Erythroblast (primary cell): ENCODE data around the gene ADAT3.
"Not testable (repeated sequence)": the region's sequence is repeated elsewhere in the genome, so short reads cannot be mapped to it uniquely, and the experiment has no call there.

Source experiments
- GATA1 ChIP-seq: IDR thresholded peaks from 2 replicates; pipeline ENCODE4 v1.6.1; 2011; ENCODE audit warnings: low read depth, mild to moderate bottlenecking, control low read depth, low read length, moderate library complexity
- POLR2A ChIP-seq: IDR thresholded peaks from 2 replicates; pipeline ENCODE4 v1.6.1; 2011; ENCODE audit warnings: mild to moderate bottlenecking, low read length

DNA sequence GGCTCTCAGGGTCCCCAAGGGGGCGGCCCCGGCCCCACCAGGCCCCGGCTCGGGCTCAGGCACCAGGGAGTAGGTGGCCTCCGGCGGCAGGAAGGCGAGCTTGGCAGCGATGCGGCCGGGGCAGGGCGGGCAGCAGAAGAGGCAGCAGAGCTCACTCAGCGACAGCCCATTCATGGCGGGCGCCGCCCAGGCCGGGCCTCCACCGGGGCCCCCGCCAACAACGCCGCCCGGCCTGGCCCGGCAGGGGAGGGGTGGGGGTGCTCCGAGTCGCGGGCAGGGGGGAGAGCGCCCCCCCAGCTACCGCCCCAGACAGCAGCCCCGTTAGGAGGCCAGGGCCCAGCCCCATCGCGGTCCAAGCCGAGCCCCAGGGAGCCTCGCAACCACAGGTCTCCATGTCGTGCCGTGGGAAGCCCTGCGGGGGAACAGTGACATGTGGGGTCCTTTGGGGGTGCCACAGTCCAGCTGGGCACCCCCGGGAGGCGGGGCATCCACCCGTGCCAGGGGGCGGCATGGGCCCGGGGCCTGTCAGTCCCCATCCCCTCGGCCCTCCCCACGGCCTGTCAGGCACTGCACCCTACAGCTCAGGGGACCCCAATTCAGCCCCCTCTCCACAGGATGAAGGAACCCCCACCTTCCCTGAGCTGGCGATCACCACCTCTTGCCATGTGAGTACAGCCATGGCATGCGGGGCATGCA is 23.7 kb upstream of the ADAT3 start:
- TF ChIP-seq POLR2A, GATA1: not testable (repeated sequence)
